ENCODE measurements around the gene CCDC116. TPM values are rescaled to one million over a fixed set of nuclear protein-coding genes. Genes with fewer than 3 reads are reported as not detected.
A peak's percentile ranks its signal among the peaks of the same experiment; 100 is the strongest.
"Not testable (repeated sequence)": the region's sequence is repeated elsewhere in the genome, so short reads cannot be mapped to it uniquely, and the experiment has no call there.

Gene CCDC116
- total RNA-seq, 1 experiment from 2014 or later = 0.29 TPM

DNA sequence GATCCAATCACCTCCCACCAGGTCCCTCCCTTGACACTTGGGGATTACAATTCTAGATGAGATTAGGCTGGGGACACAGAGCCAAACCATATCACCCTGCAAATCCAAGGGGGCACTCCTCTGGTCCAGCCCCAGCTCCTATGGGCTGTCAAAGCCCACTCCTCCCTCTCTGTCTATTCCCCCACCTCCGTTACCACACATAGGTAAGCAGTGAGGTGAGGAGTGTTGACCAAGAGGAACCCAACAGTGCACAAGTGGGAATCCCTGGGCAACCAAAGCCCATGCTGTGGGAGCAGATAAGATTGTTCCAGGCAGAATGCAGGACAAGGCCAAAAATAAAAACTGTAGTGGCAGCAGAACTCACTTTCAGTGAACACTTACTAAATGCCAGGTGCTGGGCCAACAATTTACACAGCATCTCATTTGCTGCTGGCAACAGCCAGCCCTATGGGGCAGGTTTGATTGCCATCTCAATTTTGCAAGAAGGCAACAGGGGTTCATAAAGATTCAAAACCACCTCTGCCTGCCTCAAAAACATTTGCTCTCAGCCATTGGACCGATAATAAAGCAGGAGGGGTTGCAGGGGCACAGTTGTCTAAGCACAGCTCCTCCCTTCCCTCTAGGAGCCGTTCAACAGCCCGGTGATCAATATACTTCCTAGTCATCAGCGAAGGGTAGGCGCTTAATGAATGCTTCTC, 18.4 kb downstream of the CCDC116 start:
- no peak for DNase-seq (ENCODE audit: low read depth)

DNA sequence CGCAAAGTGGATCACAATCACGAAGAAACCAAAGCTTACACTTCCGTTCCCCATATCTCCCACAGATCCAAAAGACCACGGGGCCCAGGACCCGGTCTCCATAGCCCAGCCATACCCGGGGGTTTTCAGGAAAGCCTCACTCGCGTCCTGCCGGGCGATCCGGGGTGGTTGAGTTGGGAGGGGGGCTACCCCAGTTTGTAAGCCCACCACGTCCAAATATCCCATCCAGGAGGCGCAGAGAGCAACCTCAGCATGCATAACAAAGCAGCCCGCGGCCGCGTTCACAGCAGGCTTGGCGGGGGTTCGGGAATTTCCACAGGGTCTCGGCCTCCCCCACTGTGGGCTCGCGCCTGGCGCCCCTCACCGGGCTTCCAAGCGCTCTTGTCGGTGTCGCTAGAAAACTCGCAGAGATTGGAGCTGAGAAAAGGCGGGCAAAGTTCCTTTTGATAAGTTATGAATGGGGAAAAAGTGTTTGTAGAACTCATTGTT, 19.0 kb downstream of the CCDC116 start:
- DNase-seq (ENCODE audit: low read depth) = no peak

DNA sequence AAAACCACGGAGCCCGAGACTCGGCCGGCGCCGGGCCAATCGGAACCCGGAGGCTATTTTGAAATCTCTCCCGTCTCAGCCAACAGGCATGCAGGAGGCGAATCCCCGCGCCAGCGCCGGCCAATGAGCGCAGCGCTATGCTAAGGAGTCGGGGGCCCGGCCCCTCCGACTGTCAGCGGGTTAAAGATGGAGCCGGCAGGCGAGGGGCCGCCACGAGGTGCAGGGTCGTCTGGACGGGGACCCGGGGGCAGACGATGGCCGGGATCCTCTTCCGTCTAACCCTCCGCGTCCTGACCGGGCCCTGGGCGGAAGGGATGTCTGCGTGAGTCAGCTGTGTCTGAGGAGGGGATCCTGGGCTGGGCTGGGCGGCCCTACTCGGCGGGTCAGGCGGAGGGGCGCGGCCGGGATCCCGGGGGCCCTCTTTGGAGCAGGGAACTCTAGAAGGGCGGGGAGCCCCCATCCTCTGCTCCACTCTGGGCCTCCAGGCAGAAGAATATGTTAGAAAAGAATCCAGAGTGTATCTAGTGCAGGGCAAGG, 19.5 kb downstream of the CCDC116 start:
- peak; percentile 94 for DNase-seq (ENCODE audit: low read depth)

DNA sequence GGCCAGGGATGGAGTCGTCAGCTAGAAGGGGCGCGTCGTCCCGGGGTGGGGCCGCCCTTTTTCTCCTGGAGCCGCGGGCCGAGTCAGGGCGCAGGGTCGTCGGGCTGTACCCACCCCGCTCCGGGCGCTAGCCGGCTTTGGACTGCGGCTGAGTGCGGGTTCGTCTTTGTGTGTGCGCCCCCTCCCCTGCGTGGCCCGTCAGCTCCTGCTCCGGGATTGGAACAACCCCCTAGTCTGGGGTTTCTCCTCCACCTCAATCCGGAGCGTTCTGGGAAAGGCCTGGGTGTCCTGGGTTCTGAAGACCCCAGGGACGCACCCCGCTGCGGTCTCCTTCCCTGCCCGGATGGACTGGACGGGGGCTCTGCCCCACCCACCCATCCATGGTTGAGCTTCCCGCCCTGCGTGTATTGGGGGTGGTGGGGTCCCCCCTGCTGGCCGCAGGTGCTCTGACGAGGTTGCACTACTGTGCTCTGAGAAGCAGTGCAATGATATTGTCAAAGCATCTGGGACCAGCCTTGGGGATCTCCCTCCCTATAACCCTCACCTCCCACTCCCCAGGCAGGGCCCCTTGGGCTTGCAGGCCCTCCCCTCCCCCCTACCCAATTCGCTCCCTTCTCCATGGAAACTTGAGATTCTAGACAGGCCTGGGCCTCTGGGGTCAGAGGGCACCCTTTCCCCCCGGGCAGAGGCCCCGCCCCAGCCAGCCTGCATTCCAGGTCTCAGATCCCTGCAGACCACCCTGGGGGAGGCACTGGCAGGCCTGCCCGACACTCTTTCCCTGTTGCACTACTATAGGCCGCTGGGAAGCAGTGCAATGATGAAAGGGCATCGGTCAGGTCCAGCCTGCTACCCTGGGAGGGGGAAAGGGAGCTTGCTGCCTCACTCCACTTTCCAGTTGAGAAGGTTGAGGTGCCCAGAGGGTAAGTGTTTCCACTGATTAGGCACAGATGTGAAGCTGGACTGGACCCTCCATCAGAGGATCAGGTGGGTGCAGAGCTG, 20.3 kb downstream of the CCDC116 start:
- DNase-seq (ENCODE audit: low read depth) = no peak

DNA sequence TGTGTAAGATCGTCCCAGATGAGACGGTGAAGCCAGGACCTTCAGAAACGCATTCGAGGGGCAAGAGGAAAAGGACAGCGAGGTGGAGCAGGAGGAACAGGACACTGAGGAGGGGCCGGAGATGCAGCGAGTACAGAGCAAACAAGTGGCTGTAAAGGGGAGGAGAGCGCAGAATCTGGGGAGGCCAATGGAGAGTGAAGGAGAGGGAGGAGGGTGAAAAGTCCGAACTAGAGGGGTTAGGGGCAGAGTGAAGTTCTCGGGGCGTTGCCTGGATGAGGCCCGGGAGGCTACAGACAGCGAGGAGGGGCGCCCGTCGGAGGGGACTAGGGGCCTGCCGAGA, 24.4 kb downstream of the CCDC116 start:
- no peak for DNase-seq (ENCODE audit: low read depth)

DNA sequence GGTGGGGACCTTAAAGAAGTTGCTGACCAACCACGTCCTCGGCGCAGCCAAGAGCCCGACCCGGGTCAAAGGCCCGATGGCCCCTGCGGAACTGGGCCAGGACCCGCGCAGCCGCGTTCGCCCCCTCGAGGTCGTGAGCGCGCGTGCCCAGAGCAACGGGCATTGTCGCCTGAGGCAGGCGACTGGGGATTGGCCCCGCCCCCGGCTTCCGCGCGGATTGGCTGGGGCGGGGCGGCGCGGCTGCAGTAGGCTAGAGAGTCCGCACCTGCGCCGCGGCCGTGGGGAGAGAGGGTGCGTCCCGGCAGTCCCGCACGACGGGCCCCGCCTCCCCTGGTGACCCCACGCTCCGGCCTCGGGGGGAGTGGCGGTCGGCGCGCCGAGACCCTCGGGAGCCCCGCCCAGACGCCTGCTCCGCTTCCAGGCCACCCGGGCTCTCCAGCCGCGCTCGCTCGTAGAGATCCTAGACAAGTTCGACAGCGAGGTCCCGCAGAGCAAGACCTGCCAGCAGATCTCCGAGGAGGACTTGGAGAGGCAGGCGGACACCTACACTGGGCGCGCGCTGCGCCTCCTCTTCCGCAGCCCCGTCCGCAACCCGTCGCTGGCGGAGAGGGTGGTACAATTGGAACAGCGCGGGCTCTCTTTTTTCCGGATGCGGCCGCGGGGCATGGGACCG, 24.9 kb downstream of the CCDC116 start:
- peak; percentile 78 for DNase-seq (ENCODE audit: low read depth)

DNA sequence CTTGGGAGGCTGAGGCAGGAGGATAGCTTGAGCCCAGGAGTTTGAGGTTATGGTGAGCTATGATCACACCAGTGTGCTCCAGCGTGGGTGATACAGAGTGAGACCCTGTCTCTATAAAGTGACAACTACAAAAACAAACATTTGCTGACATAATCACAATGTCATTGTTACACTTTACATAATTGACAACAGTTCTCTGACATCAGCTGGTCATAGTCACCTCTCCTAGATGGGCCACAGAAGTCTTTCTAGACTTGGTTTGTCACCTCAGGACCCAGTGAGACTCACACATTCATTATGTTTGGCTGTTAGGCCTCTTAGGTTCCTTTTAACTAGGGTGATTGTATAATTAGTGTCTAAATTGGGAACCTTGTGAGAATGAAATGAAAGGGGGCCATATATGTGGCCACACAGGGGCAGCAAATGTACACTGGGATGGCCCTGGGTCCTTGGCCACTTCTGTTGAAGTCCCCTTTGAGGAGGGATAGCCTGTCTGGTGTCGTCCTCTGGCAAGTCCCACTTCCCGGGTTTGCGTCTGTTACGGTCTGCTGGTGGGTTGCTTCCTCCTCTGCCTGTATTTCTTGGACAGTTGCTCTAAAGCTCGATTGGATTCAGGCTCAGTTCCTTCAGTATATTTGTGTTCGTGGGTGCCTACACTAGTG, 27.4 kb downstream of the CCDC116 start:
- DNase-seq (ENCODE audit: low read depth) = no peak

DNA sequence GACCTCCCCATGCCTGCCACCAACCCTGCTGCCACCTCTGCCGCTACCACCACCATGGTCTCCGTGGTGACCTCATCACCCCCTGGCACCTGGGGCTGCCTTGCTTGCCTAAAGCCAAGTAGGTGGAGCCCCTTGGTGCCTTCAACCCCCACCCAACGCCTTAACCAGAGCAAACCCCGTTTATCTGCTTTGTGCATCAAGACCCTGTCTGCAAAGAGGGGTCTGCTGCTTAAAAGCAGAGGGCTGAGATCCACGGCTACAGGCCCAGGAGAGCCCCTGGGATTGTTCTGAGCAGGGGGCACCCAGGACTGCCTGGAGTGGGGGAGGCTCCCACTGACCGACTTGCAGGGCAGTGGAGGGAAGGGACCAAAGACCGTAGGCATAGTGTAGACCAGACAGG, 28.3 kb downstream of the CCDC116 start:
- no peak for DNase-seq (ENCODE audit: low read depth)

DNA sequence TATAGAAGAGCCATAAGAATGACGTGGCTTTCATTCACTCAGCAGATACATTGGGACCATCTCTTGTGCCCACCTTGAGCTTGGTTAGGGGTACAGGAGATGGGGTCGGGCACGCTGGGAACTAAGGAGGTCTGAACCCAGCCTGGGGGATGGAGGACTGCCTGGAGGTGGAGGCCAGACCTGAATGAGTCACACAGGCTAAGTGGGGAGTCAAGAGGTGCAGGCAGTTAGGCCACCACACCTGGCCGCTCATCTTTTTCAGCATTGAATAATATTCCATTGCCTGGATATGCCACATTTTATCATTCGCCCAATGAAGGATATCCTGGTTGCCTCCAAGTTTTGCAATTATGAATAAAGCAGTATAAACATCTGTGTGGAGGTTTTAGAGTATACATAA, 29.4 kb downstream of the CCDC116 start:
- no peak for DNase-seq (ENCODE audit: low read depth)

DNA sequence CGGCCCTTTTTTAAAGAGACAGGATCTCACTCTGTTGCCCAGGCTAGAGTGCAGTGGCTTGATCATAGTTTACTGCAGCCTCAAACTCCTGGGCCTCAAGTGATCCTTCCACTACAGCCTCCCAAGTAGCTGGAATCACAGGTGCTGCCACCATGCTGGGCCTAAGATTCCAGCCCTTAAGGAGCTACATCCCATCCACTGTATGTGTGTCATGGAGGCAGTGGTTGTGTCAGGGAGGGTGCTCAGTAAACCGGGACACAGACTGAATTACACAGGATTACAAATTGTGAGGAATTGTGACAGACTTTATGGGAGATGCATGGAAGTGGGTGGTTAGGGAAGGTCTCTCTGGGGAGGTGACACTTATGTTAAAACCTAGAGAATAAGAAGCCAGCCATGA, 31.2 kb downstream of the CCDC116 start:
- DNase-seq (ENCODE audit: low read depth) = no peak

DNA sequence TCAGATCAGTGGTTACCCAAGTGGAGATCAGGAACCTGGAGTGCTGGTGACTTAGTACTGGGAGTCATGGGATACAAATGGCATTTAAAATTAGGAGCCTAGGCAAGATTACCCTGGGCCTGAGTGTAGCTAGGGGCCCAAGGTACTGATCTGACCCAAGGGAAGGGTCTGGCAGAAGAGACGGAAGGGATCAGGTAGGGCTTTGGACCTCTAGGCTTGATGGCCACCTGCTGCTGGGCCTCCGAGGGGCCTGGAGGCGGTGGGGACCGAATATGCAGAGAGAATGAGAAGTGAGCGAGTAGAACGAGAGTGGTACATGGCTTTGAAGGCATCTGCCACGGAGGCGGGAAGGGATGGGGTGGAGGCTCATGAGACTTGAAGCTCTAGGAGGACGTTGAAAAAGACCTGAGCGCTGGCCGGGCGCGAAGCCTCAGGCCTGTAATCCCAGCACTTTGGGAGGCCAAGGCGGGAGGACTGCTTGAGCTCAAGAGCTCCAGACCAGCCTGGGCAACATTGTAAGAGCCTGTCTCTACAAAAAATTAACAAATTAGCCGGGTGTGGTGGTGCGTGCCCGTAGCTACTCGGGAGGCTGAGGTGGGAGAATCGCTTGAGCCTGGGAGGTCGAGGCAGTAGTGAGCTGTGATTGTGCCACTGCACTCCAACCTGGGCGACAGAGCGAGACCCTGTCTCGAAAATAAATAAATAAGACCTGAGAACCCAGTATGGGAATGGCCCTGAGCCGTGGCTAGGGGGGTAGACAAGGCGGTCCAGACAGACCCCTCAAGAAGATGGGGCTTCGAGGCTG, 32.7 kb downstream of the CCDC116 start:
- DNase-seq (ENCODE audit: low read depth) = no peak

DNA sequence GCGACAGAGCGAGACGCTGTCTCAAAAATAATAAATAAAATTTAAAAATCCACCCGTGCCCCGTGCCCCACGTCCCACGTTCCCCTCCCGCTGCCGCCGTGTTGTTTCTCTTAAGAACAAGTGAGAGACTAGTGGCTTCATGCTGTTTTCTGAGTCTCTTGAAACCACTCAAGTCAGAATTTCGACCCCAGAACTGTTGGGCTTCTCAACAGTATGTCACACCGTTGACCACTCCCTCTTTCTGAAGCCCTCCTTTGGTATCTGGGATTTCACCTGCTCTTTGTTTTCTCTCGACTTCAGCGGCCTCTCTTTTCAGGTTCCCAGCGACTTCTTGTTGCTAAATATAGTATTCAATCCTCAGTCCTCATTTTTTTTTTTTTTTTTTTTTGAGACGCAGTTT, 34.2 kb downstream of the CCDC116 start:
- DNase-seq (ENCODE audit: low read depth) = no peak

DNA sequence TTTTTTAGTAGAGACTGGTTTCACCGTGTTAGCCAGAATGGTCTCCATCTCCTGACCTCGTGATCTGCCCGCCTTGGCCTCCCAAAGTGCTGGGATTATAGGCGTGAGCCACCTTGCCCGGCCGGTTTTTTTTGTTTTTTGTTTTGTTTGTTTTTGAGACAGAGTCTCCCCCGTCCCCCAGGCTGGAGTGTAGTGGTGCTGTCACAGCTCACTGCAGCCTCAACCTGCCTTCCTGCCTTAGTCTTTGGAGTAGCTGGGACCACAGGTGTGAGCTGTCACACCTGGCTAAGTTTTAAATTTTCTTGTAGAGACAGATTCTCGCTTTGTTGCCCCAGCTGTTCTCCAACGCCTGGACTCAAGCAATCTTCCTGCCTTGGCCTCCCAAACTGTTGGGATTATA, 36.5 kb downstream of the CCDC116 start:
- no peak for DNase-seq (ENCODE audit: low read depth)

DNA sequence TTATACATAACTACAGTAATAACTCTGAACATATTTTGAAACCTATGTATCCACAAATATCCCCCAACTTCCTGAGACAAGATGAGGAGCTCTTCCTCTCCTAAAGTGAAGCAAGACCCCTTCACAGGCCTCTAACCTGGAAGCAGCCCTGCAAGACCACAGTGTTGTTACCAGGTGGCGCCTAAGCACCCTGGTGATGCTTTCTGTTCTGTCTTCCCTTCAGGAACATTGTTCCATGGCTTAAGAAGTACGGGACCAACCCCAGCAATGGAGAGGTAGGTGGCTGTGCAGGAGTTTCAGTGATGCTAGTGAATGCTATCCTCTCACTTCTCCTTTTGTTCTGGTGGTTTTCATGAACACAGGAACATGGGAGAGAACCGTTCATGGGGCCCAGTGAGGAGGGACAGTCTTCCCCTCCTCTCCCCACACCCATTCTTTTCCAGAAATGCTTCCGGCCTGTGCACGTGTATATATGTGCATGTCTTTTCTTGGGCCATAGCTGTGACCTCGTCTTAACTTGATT, 39.6 kb downstream of the CCDC116 start:
- DNase-seq (ENCODE audit: low read depth) = no peak

DNA sequence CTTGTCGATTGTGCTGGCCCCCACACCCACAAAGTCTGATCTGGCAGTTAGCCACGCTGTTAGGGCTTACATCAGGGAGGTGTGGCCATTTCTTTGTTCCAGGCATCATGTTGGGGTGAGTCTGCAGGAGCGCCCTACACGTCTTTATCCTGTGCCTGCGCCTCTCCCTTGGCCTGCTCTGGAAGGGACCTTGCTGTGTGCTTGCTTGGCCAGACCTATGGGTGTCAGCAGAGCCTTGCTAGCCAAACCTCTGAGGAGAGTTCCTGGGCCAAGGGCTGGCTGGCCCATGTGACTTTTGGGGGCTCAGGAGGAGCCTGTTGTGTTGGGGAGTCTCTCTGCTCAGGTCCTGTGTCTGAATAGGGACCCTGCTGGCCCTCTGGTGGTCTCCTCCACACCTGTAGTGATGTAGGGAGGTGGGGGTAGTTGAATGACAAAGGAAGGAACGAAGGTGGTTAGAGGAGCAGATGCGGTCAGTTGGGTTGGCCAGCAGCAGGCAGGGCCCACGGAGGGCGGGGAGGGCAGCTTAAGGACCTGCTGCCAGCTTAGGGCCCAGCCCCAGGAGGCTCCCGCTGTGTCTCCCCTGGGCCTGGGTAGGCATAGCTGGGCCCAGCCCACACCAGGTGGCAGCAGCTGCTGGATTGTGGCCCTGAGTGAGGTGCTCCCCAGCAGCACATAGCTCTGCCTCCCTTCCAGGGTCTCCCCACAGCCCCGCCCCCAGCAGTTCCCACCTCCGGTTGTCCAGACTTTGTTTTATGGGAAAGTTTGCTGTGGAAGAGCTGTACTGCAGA, 41.2 kb downstream of the CCDC116 start:
- DNase-seq (ENCODE audit: low read depth) = no peak

DNA sequence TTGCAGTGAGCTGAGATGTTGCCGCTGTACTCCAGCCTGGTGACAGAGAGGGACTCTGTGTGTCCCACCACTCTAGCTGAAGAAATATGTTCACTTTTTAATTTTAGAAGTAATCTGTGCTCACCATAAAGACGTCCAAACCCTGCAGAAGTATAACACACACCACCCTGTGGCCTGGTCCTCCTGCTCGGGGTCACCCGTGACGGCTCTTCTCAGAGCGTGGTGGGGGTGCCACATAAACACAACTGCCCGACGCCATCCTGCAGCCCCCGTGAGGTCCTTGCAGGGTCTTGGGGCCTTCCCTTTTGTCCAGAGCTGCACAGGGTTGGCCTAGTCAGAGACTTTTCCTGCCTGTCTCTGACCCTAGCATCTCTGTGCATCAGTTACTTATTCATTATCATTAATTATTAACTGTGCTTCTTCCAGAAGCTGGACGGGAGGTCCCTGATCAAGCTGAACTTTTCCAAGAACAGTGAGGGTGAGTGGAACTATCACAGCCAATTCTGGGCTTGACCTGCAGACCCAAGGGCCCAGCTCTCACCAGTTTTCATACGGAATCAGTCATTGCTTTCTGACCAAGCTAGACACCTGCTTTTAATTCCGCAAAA, 42.2 kb downstream of the CCDC116 start:
- no peak for DNase-seq (ENCODE audit: low read depth)

DNA sequence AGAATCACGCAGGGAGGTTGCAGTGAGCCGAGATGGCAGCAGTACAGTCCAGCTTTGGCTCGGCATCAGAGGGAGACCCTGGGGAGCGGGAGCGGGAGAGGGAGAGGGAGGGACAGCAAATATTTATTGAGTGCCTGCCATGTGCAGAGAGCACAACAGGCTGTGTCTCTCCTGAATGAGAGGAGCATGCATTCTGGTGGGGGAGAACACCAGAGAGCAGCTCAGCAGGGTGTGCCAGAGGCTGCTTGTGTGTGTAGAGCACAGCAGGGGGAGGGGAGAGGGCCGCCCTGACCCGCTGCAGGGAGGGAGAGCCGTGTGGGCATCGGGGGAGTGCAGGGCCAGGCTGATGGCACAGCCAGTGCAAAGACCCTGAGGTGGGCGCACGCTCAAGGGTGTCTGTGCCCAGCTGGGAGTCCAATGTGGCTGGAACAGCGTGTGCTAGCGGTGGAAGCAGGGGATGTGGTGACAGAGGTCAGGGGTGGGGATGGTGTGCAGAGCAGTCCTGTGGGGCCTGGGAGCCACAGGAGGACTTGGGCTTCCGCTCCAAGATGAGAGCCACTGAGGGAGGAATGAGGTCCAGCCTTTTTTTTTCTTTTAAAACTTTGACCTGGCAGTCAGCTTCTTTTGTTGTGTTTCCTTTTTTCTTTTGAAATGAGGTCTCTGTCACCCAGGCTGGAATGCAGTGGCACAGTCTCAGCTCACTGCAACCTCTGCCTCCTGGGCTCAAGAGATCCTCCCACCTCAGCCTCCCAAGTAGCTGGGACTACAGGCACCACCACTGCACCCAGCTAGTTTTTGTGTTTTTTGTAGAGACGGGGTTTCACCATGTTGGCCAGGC, 45.3 kb downstream of the CCDC116 start:
- DNase-seq (ENCODE audit: low read depth) = no peak

DNA sequence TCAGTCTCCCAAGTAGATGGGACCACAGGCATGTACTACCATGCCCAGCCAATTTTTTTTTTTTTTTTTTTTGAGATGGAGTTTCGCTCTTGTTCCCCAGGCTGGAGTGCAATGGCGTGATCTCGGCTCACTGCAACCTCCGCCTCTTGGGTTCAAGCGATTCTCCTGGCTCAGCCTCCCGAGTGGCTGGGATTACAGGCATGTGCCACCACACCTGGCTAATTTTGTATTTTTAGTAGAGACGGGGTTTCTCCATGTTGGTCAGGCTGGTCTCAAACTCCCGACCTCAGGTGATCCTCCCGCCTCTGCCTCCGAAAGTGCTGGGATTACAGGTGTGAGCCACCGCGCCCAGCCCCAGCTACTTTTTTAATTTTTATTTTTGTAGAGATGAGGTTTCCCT, 46.3 kb downstream of the CCDC116 start:
- not testable (repeated sequence) for DNase-seq (ENCODE audit: low read depth)

All from Daoy (cell line).